Activated CD4-positive, alpha-beta T cell treated with anti-CD3 and anti-CD28 coated beads, Interleukin-2, amount 50 U/mL, for 4 hours (primary cell): ENCODE results near the gene RPE65.
"Not testable (repeated sequence)": the region's sequence is repeated elsewhere in the genome, so short reads cannot be mapped to it uniquely, and the experiment has no call there.

Experiments used
- DNase-seq, 2 experiments: peaks; one replicate each; pipeline ENCODE4 v3.0.0-alpha.2; 2020

Gene RPE65

DNA sequence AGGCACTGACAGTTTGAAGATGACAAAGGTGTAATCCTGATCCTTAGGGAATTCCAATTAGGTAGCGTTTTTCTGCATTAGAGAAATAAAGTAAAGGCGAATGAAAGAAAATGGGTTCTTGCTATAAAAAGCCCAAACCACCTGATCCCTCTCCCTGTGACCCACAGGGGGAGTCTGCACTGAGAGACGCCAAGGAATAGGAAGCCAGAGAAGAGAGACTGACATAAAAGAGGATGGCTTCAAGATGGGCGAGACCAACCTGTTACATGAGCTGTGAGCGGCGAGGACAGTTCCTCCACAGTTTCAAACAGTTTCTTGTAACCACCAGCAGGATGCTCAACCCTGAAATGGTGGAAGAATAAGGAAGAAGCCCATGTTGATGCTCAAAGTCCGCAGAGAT is 1.4 kb downstream of the RPE65 start:
- no peak for DNase-seq

DNA sequence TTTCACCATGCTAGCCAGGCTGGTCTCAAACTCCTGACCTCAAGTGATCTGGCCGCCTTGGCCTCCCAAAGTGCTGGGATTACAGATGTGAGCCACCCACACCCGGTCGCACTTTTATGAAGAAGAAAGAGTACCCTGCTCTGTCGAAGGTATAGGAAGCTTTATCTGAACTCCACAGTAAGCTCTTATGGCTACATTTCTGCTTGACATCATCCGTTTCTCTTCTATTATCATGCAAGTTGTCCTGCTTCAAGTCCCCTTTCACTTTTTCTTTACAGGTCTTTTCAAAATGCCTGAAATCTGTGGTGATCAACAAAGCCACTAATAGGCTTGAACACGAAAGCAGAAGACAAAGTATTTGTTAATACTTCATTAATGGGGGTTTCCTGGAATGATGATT is 4.0 kb downstream of the RPE65 start:
- DNase-seq, result no peak

DNA sequence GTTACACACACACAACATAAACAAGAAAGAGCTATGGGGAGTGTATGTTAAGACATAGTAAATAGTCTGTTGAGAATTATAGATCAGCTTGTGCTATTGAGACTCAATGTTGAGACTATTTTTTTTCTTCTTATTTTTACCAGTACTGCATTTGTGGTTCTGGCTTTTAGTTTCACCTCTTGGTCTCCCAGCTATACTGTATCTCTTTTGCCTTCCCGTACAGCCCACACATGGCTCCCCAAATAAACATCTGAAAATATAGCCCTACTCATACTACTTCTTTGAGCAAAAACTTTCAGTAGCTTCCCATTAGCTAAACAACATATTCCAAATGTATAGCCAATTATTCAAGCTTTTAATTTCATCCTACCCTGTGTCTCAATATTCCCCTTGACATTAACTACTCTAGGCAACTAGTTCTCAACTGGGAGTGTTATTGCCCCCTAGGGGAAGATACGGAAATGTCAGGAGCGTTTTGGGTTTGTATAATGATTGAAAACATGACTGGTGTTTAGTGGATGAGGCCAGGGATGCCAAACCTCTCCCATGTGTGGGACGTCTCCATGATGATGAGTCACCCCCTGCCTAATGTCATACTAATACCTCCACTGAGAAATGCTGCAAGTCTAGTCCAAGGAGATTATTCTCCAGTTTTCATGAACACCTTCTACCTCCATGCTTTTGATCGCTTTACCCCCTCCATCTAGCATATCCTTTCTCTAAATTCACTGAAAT is 6.8 kb downstream of the RPE65 start:
- DNase-seq, result no peak

DNA sequence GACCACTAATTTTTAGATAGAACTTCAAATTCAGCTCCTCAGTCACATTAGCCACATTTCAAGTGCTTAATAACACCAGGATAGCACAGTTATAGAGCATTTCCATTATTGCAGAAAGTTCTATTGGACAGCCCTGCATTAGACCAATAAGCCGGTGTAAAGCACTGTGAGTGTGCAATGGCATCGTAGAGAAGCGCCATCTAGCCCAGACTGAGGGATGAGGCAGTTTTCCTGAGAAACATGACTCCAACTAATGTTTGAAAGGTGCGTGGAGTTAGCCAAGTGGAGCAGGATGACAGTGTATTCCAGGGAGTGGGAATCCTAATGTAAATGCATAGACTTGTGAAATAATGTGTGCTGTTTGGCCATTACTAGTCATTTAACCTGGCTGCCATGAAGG is 7.7 kb downstream of the RPE65 start:
- DNase-seq, result no peak

DNA sequence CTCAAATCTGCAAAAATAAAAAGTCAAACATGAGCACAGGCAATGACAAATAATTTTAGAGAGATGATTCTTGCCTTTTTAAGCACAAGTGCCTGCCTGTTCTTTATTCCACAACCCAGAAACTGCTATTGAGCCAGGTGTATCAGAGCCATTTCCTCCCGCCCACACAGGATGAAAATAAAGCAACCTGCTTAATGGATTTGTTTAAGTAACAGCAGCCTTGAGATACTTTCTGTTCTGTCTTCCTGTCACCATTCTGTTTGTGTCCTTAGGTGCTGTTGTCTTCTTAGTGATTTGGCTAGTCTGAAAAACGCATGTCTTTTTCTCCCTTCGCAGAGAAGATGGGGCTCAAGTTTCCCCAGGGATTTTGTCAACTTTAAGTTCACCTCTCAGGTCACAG is 11.4 kb downstream of the RPE65 start:
- DNase-seq, result no peak

DNA sequence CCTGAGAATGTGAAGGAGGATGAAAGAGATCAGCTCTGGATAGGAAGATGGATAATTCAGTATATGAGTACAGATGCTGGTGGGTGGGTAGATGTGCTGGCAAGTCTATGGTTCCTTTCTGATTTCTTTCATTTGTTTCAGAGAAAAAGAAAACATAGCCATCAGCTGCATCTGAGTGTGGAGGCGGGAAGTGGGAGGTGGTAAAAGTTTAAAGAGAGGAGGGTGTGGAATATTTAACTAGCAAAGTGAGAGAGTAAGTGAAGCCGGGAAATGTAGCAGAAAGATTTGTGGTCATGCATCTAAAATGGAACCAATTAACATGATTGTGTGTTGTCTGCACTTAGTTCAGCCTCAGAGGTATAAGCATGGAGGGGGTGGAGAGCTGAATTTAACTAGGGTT is 16.4 kb downstream of the RPE65 start:
- DNase-seq, result no peak

DNA sequence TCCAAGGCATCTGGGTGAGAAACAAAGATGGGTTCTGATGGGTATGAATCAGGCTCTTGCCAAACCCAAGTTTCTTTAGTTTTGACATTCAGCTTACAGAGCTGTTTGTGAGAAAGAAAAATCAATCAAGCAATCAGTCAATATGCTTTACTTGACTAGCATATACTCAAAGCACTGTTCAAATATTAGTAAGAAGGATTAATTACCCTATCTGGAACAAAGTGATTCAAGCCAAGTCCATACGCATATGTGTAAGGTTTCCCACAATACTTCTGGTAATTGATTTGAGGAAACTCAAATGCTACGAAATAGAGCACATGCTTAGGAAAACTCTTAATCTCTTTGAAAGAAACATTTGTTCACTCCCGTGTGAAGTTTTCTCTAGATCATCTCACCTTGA is 18.7 kb downstream of the RPE65 start:
- no peak for DNase-seq

DNA sequence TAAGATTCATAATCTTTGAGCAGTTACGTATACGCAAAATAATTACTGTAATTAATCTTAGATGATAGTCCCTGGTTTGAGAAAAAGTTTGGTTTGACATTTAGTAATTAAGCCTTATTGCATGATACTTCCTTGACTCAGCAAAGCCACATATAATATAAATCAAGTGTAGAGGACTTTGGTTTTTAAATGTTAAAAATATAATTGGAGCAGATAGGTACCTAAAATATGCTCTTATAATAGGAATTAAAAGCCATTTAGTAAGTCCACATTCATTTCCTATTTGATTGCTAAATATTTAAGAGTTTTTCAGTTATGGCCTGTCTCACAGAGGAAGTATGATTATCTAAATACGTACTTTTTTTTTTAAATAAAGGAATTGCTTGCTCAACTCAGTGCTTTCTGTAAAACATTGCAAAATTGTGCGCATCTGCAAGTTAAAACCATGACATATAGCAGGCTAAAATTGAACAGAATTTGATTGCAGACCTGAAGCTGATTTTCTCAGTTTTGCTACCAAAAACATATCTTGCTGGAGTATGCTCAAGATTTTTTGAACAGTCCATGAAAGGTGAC is 20.4 kb downstream of the RPE65 start:
- DNase-seq, result no peak

DNA sequence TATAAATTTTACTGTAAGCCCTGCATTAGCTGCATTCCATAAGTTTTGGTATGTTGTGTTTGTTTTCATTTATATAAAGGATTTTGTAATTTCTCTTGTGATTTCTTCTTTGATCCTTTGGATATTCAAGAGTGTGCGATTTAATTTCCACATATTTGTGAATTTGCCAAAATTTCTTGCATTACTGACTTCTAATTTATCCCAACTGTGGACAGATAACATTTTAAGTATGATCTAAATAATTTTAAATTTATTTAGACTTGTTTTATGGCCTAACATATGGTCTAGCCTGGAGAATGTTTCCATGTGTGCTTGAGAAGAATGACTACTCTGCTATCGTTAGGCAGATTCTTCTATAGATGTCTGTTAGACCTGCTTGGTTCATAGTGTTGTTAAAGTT is 23.2 kb downstream of the RPE65 start:
- DNase-seq, result no peak

DNA sequence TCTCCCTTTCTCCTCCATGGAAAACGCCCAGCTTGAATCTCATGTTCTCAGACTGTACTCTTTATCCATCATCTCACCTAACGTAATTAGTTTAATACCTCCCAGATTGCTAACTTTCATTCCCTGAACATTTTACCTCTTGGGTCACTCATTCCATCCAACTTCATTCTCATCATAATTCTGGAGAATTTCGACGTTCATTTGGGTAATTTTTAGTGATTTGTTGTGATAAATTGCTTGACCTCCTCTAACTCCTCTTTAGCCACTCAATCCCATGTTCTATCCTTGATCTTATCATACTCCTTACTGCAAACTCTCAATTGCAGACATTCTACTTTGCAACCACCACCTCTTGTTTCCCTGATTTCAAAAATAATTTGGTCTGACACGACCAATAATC is 28.4 kb downstream of the RPE65 start:
- no peak for DNase-seq

DNA sequence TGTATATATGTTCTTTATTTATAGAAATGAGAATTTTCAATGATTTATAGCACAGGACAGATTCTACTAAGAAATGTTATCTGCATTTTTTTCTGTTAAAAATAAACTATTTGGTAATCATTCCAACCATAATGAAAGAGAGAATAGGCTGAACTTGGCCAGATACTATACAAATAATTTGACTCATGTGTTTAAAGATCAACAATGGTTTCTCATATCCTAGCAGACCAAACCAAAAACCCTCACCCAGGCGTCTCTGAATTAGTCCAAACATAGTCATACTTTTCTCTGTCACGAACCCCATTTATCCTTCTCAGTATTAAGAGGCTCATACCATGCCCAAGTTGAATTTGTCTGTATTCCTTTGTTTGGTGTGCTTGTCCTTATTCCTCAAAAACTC is 40.3 kb downstream of the RPE65 start:
- DNase-seq, result no peak

DNA sequence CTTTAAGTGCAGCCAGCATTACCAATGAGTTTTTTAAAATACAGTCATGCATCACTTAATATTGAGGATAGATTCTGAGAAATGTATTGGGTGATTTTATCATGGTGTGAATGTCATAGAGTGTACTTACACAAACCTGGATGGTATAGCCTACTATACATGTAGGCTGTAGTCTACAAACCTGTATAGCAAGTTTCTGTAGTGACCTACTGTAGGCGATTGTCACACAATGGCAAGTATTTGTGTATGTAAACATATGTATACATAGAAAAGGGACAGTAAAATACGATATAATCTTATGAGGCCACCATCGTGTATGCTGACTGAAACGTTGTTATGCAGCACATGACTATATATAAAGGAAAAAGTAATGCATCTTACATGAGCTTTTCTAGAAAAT is 48.2 kb downstream of the RPE65 start:
- no peak for DNase-seq

DNA sequence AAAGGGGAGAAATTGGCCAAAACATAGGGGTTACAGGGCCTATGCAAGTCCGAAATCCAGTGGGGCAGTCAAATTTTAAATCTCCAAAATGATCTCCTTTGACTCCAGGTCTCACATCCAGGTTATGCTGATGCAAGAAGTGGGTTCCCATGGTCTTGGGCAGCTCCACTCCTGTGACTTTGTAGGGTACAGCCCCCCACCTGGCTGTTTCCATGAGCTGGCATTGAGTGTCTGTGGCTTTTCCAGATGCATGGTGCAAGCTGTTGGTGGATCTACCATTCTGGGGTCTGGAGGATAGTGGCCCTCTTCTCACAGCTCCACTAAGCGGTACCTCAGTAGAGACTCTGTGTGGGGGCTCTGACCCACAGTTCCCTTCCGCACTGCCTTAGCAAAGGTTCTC is 54.2 kb downstream of the RPE65 start:
- not testable (repeated sequence) for DNase-seq

DNA sequence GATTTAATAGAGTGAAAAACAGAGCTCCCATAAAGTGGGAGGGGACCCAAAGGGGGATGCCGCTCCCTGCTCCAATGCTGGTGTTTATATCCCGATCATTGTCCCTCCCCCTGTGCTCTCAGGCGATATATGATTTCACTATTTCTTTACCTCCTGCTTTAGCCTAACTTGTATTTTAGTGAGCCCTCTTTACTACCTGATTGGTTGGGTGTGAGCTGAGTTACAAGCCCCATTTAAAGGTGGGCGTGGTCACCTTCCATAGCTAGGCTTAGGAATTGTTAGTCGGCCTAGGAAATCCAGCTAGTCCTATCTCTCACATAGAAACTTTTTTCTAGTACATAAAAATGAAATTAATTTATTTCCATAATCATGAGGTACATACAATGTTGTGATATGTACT is 57.3 kb downstream of the RPE65 start:
- DNase-seq, result not testable (repeated sequence)

DNA sequence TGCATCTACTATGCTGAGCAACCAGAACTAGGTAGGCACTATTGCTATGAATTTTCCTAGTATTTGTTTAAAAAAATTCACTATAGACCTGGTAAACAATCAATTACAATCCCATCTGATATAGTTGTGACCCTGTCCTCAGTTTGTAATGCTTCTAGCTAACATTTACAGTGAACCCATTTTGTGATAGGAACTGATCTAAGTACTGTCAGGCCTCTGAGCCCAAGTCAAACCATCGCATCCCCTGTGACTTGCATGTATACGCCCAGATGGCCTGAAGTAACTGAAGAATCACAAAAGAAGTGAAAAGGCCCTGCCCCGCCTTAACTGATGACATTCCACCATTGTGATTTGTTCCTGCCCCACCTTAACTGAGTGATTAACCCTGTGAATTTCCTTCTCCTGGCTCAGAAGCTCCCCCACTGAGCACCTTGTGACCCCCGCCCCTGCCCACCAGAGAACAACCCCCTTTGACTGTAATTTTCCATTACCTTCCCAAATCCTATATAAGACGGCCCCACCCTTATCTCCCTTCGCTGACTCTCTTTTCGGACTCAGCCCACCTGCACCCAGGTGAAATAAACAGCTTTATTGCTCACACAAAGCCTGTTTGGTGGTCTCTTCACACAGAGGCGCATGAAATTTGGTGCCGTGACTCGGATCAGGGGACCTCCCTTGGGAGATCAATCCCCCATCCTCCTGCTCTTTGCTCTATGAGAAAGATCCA is 63.8 kb downstream of the RPE65 start:
- DNase-seq, result not testable (repeated sequence)

DNA sequence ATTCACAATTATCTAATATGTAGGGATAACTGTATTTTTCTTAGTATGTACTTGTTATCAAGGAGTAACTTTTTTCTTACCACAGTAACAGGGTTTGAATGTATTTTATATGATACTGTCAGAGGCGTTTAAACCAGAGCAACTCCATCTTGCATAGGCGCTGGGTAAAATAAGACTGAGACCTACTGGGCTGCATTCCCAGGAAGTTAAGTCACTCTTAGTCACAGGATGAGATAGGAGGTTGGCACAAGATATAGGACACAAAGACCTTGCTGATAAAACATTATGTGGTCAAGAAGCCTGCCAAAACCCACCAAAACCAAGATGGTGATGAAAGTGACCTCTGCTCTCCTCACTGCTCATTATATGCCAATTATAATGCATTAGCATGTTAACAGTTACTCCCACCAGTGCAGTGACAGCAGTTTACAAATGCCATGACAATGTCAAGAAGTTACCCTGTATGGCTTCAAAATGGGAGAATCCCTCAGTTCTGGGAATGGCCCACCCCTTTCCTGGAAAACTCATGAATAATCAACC is 64.8 kb downstream of the RPE65 start:
- DNase-seq, result no peak

DNA sequence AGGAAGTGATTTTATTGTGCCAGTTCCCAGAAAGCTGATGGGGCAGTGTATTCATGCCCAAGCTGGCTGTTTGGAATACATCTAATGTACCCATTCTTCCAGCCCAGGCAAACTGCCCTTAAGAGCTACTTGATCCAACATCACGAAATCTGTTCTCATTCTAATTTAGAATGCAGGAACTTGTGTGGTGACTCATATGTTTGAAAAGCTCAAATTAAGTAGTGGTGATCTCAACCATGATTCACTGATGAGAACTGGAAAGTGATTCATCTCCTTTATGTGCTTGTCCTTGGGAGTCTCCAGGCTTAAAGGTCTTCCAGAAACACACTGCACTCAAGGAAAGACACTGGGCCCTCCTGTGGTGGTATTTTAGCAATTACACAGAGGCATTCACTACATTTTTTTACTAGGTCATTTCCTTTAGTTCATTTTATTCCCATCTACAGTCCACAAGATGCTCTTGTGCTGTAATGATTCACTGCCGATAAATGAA is 65.4 kb downstream of the RPE65 start:
- no peak for DNase-seq

DNA sequence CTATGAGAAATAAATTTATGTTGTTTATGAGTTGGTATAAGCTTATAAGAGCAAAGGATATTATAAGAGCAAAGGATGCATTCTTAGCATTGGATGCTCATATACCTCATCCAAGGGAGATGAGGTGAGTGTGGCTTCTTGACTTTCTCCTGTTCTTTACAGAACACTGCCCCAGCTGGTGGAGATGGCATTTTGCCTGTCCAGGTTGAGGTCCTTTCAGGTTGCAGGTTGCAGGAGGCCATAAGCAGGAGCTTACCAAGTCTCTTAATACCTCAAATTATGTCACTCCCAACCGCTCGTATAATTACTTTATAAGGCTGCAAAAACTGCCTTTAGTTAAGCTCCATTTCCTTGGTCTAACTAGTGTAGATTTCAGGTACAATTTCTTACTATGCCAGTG is 66.7 kb downstream of the RPE65 start:
- no peak for DNase-seq

DNA sequence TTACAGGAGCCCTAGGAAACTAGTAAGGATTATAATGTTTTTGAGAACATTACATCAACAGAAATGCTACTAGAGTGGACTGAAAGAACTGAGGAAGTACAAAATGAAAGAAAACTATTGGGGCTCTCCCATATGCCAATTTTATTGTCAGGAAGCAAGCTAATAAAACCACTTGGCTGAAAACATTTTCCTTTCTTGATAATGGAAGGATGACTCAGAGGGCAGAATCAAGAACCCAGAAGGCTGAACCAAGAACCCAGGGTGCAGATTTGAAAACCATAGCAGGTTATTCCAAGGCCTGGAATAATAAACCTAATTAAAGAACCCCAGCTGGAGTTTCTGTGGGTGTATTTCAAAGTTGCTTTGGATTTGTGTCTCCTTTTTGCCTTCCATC is 70.7 kb downstream of the RPE65 start:
- DNase-seq, result no peak
